NCI-H1436 treated with DMSO at 0.1 percent for 48 hours (cell line): Measurements from ENCODE around the gene SPEN.

Source experiments
- DNase-seq: peaks from one replicate; lab custom pipeline; 2025; lab: John Stamatoyannopoulos, UW

SPEN gene

GRCh38 chr1:15934211-15935055 lies 86.9 kb downstream of the SPEN start:
- DNase-seq: no peak

- no peak for DNase-seq
These were observed 87.8 kb downstream of the SPEN start for GRCh38 chr1:15935056-15935950.

GRCh38 chr1:15936025-15936424 lies 88.5 kb downstream of the SPEN start:
- no peak for DNase-seq

GRCh38 chr1:15937146-15937545 lies 89.6 kb downstream of the SPEN start:
- DNase-seq: no peak

- no peak for DNase-seq
These were observed 90.2 kb downstream of the SPEN start for GRCh38 chr1:15937706-15938168.

- no peak for DNase-seq
These were observed 91.2 kb downstream of the SPEN start for GRCh38 chr1:15938628-15939161.

- no peak for DNase-seq
These were observed 91.9 kb downstream of the SPEN start for GRCh38 chr1:15939181-15940109.

GRCh38 chr1:15940110-15941043 lies 92.9 kb downstream of the SPEN start:
- no peak for DNase-seq

GRCh38 chr1:15941044-15941840 lies 93.7 kb downstream of the SPEN start:
- no peak for DNase-seq

- DNase-seq: no peak
These were observed 94.6 kb downstream of the SPEN start for GRCh38 chr1:15941899-15942660.

GRCh38 chr1:15942661-15943327 lies 95.3 kb downstream of the SPEN start:
- no peak for DNase-seq

GRCh38 chr1:15943328-15943991 lies 96.0 kb downstream of the SPEN start:
- DNase-seq: no peak

GRCh38 chr1:15943992-15944307 lies 96.4 kb downstream of the SPEN start:
- no peak for DNase-seq

GRCh38 chr1:15944308-15945010 lies 97.0 kb downstream of the SPEN start:
- no peak for DNase-seq

GRCh38 chr1:15945011-15945831 lies 97.7 kb downstream of the SPEN start:
- DNase-seq: no peak

GRCh38 chr1:15945832-15946448 lies 98.4 kb downstream of the SPEN start:
- DNase-seq: no peak
